H1 (cell line): ENCODE results near the gene MDFIC. TPM values are rescaled to one million over a fixed set of nuclear protein-coding genes. Genes with fewer than 3 reads are reported as not detected.

Source experiments
- CTCF ChIA-PET: fragments of 300-600 bp; sonication (Branson Sonifier 250); formaldehyde crosslinking; loops from one replicate; lab custom pipeline; 2021; ENCODE audit not compliant: partially characterized antibody; lab: Charles Lee
- POLR2A ChIA-PET: fragments of 300-600 bp; sonication (Branson Sonifier 250); formaldehyde crosslinking; loops from one replicate; lab custom pipeline; 2021; ENCODE audit warnings: inconsistent platforms; ENCODE audit not compliant: partially characterized antibody; lab: Charles Lee
- DNase-seq, 2 experiments: peaks; one replicate each; pipeline versions ENCODE4 v3.0.0 to v3.0.0-alpha.2; 2010 to 2022; ENCODE audit warnings: low spot score in 2 of 2, low read depth in 1 of 2, mixed read lengths in 1 of 2
- FAIRE-seq: peaks from 2 replicates; lab custom pipeline; 2011; peaks lifted over from hg19 to GRCh38; lab: Jason Lieb, UNC
- H2AFZ ChIP-seq: 2 replicates; pipeline ENCODE4 v1.8.1; 2012; ENCODE audit warnings: low read length, inconsistent platforms
- H2AK5ac ChIP-seq: 2 replicates; pipeline ENCODE4 v1.6.1; 2013; ENCODE audit warnings: low read depth, low read length
- H2BK120ac ChIP-seq: replicated peaks from 2 replicates; pipeline ENCODE3; 2013; ENCODE audit warnings: low read depth, low read length, inconsistent platforms
- H2BK12ac ChIP-seq: 2 replicates; pipeline ENCODE4 v1.6.1; 2013; ENCODE audit warnings: low read depth, low read length
- H2BK15ac ChIP-seq: 2 replicates; pipeline ENCODE4 v1.6.1; 2013; ENCODE audit warnings: low read length
- H2BK20ac ChIP-seq: 2 replicates; pipeline ENCODE4 v1.6.1; 2013; ENCODE audit warnings: low read length
- H2BK5ac ChIP-seq: 2 replicates; pipeline ENCODE4 v1.6.1; 2013; ENCODE audit warnings: low read depth, low read length
- H3K14ac ChIP-seq: 2 replicates; pipeline ENCODE4 v1.6.1; 2013; ENCODE audit warnings: inconsistent platforms; ENCODE audit not compliant: insufficient read length
- H3K18ac ChIP-seq: 2 replicates; pipeline ENCODE4 v1.6.1; 2013; ENCODE audit warnings: low read length; ENCODE audit errors: extremely low read depth
- H3K23ac ChIP-seq: 2 replicates; pipeline ENCODE4 v1.6.1; 2013; ENCODE audit warnings: inconsistent platforms; ENCODE audit not compliant: insufficient read length
- H3K23me2 ChIP-seq: 2 replicates; pipeline ENCODE4 v1.6.1; 2013; ENCODE audit warnings: low read depth, low read length
- H3K27ac ChIP-seq: 2 replicates; pipeline ENCODE4 v1.6.1; 2011; ENCODE audit warnings: low read depth, low read length, inconsistent platforms
- H3K27me3 ChIP-seq, 4 experiments: replicated peaks in 1 of 4; 1 replicate in 1 of 4; 2 replicates in 3 of 4; pipeline versions ENCODE4 v1.6.1 to v1.8.1; 2011 to 2013; ENCODE audit warnings: low read length in 3 of 4, mild to moderate bottlenecking in 3 of 4, inconsistent platforms in 2 of 4, mixed read lengths in 2 of 4, moderate library complexity in 1 of 4; ENCODE audit not compliant: control insufficient read depth in 3 of 4, insufficient read depth in 3 of 4; ENCODE audit errors: extremely low read depth in 1 of 4
- H3K36me3 ChIP-seq, 4 experiments: 2 replicates each; pipeline versions ENCODE4 v1.6.1 to v1.8.1; 2011 to 2013; ENCODE audit warnings: mild to moderate bottlenecking in 4 of 4, low read length in 3 of 4, moderate library complexity in 2 of 4, control low read depth in 1 of 4, inconsistent platforms in 1 of 4; ENCODE audit not compliant: insufficient read depth in 4 of 4, control insufficient read depth in 2 of 4
- H3K4ac ChIP-seq: replicated peaks from 2 replicates; pipeline ENCODE3; 2013; ENCODE audit warnings: low read length, low read depth, mixed read lengths, inconsistent platforms; ENCODE audit not compliant: insufficient read length
- H3K4me1 ChIP-seq, 4 experiments: replicated peaks in 1 of 4; 1 replicate in 1 of 4; 2 replicates in 3 of 4; pipeline versions ENCODE4 v1.6.1 to v1.8.1; 2011 to 2013; ENCODE audit warnings: low read length in 3 of 4, inconsistent platforms in 2 of 4, mixed read lengths in 1 of 4; ENCODE audit not compliant: insufficient read depth in 4 of 4, control insufficient read depth in 3 of 4
- H3K4me2 ChIP-seq, 2 experiments: 2 replicates each; pipeline versions ENCODE4 v1.6.1 to v1.8.1; 2011 to 2013; ENCODE audit warnings: low read depth in 2 of 2, low read length in 2 of 2, control low read depth in 1 of 2, inconsistent platforms in 1 of 2, mild to moderate bottlenecking in 1 of 2; ENCODE audit not compliant: insufficient read depth in 1 of 2
- H3K4me3 ChIP-seq, 4 experiments: fragments of 200-600, 300-600 bp in 1 of 4; sonication (generic), shearing (Covaris generic), sonication (Bioruptor Twin) in 1 of 4; 2 replicates each; pipeline versions ENCODE4 v1.5.1 to v1.8.1; 2011 to 2016; ENCODE audit warnings: low read length in 4 of 4, low read depth in 3 of 4, control low read depth in 2 of 4, inconsistent platforms in 2 of 4, mild to moderate bottlenecking in 2 of 4, mixed read lengths in 1 of 4, moderate library complexity in 1 of 4; ENCODE audit not compliant: insufficient read depth in 2 of 4; ENCODE audit errors: extremely low read depth in 1 of 4
- H3K56ac ChIP-seq: replicated peaks from 2 replicates; pipeline ENCODE3; 2013; ENCODE audit warnings: low read depth, mild to moderate bottlenecking, mixed read lengths, low read length, inconsistent platforms; ENCODE audit not compliant: insufficient read length
- H3K79me1 ChIP-seq: 2 replicates; pipeline ENCODE4 v1.6.1; 2013; ENCODE audit warnings: low read depth, low read length, control low read depth
- H3K79me2 ChIP-seq, 2 experiments: 2 replicates each; pipeline versions ENCODE4 v1.6.1 to v1.8.1; 2012 to 2013; ENCODE audit warnings: low read length in 2 of 2, mild to moderate bottlenecking in 2 of 2, inconsistent platforms in 1 of 2; ENCODE audit not compliant: insufficient read depth in 2 of 2, control insufficient read depth in 1 of 2
- H3K9ac ChIP-seq, 4 experiments: replicated peaks in 1 of 4; 1 replicate in 1 of 4; 2 replicates in 3 of 4; pipeline versions ENCODE4 v1.6.1 to v1.8.1; 2011 to 2013; ENCODE audit warnings: low read depth in 3 of 4, low read length in 3 of 4, control low read depth in 2 of 4, mild to moderate bottlenecking in 2 of 4, moderate library complexity in 2 of 4, inconsistent platforms in 1 of 4; ENCODE audit errors: extremely low read depth in 1 of 4
- H3K9me3 ChIP-seq, 2 experiments: 2 replicates each; pipeline versions ENCODE4 v1.6.1 to v1.8.1; 2012 to 2013; ENCODE audit warnings: mild to moderate bottlenecking in 2 of 2, moderate library complexity in 2 of 2, control low read depth in 1 of 2, inconsistent platforms in 1 of 2, low read depth in 1 of 2, low read length in 1 of 2, mixed read lengths in 1 of 2; ENCODE audit not compliant: insufficient read depth in 2 of 2
- H4K20me1 ChIP-seq, 2 experiments: replicated peaks in 1 of 2; 2 replicates each; pipeline versions ENCODE3 to v1.8.1; 2011 to 2013; ENCODE audit warnings: inconsistent platforms in 2 of 2, low read length in 2 of 2, mild to moderate bottlenecking in 1 of 2; ENCODE audit not compliant: insufficient read depth in 2 of 2, control insufficient read depth in 1 of 2
- H4K5ac ChIP-seq: 2 replicates; pipeline ENCODE4 v1.6.1; 2013; ENCODE audit warnings: low read length, low read depth, mixed read lengths, inconsistent platforms; ENCODE audit not compliant: insufficient read length
- H4K8ac ChIP-seq: 2 replicates; pipeline ENCODE4 v1.8.0; 2013; ENCODE audit warnings: mild to moderate bottlenecking, moderate library complexity, low read length, inconsistent platforms; ENCODE audit not compliant: insufficient read depth; ENCODE audit errors: extremely low read depth
- H4K91ac ChIP-seq: replicated peaks from 2 replicates; pipeline ENCODE3; 2013; ENCODE audit warnings: low read length, mixed read lengths, inconsistent platforms; ENCODE audit not compliant: insufficient read length
- ATF2 ChIP-seq: IDR thresholded peaks from 2 replicates; pipeline ENCODE4 v1.6.1; 2012; ENCODE audit warnings: low read length, inconsistent platforms
- HDAC2 ChIP-seq, 2 experiments: fragments of 300-600 bp in 1 of 2; sonication (generic) in 1 of 2; IDR thresholded peaks; 2 replicates each; pipeline ENCODE4 v1.6.1; 2011 to 2012; ENCODE audit warnings: low read depth in 2 of 2, low read length in 2 of 2, mild to moderate bottlenecking in 2 of 2, moderate library complexity in 2 of 2, borderline replicate concordance in 1 of 2, inconsistent platforms in 1 of 2
- PHF8 ChIP-seq: fragments of 200-600 bp; sonication (generic); conservative IDR thresholded peaks from 2 replicates; pipeline ENCODE4 v1.7.1; 2012; ENCODE audit warnings: low read depth, mild to moderate bottlenecking, inconsistent platforms, low read length, moderate library complexity
- SIN3A ChIP-seq, 2 experiments: IDR thresholded peaks in 1 of 2; conservative IDR thresholded peaks in 1 of 2; 2 replicates each; pipeline ENCODE4 v1.6.1; 2011 to 2012; ENCODE audit warnings: low read length in 2 of 2, improper control_type of control experiment in 1 of 2, low read depth in 1 of 2, mild to moderate bottlenecking in 1 of 2
- SIX5 ChIP-seq: IDR thresholded peaks from 2 replicates; pipeline ENCODE4 v1.6.1; 2011; ENCODE audit warnings: mild to moderate bottlenecking, low read depth, low read length
- ZNF274 ChIP-seq: IDR thresholded peaks from 2 replicates; pipeline ENCODE4 v1.7.0; 2012; ENCODE audit warnings: low read length, borderline replicate concordance; ENCODE audit errors: extremely low read depth
- WGBS, 2 experiments: shearing (Covaris generic) in 1 of 2; methylation state at CpG; one replicate each; pipeline versions ENCODE4 v1.1.6 to v1.1.7; 2013 to 2015; ENCODE audit warnings: low lambda C conversion rate in 2 of 2, mixed read lengths in 2 of 2, inconsistent platforms in 1 of 2, low coverage in 1 of 2, missing lambda C conversion rate in 1 of 2; ENCODE audit not compliant: insufficient replicate concordance in 2 of 2, insufficient coverage in 1 of 2, insufficient read length in 1 of 2; ENCODE audit errors: extremely low coverage in 1 of 2, missing lambda C conversion rate in 1 of 2; 5-methylcytosine and 5-hydroxymethylcytosine counted together
- polyA plus RNA-seq, 7 experiments: library from polyadenylated mRNA; depleted of rRNA in 3 of 7; stranded (reverse) in 5 of 7; unstranded in 2 of 7; fragments of >200 nt in 5 of 7; fragments of 200-250 nt in 2 of 7; gene quantifications; 1 replicate in 5 of 7; 2 replicates in 1 of 7; 4 replicates in 1 of 7; pipeline versions ENCODE4 v1.2.1 to v1.2.3, GENCODE V29; 2011 to 2013; ENCODE audit warnings: missing spikeins in 2 of 7, mixed read lengths in 2 of 7
- total RNA-seq: library from RNA; stranded (reverse); fragmentation: NEBNext Ultra II Directional; extraction: Animal tissue kit (Norgen Biotek cat#: 25700); gene quantifications from 2 replicates; pipeline ENCODE4 v1.2.1, GENCODE V29; 2021

MDFIC gene
- total and polyA plus RNA-seq, 2 of the 8 experiments (the other 6 are each of a cell fraction or from before 2014, with no cell fraction given): 2.3 to 11.4 TPM

- H3K4me2 ChIP-seq: no peak overlapping the region
- no peak overlapping the region for H2BK120ac ChIP-seq
- H3K9me3 ChIP-seq: no peaks in the 10 kb centered on the region
- peaks cover 0 to 3% (median 0%) of the 10 kb centered on the region in 4 experiments; a peak in 1 of 7 replicates for H3K4me1 ChIP-seq
- DNase-seq: no peak
- H3K18ac ChIP-seq: no peak overlapping the region
- H3K4me3 ChIP-seq: no peak overlapping the region
- ChIA-PET CTCF (no interaction called here), POLR2A (no interaction called here)
- H4K5ac ChIP-seq: no peak overlapping the region
- H4K20me1 ChIP-seq: no peaks in the 10 kb centered on the region
- H3K23me2 ChIP-seq: no peaks in the 10 kb centered on the region
- H3K27ac ChIP-seq: no peak overlapping the region
- no peak overlapping the region for H3K4ac ChIP-seq
- H3K9ac ChIP-seq: no peak overlapping the region
- FAIRE-seq: no peak
- no peak overlapping the region for H3K14ac ChIP-seq
- no peak overlapping the region for H3K23ac ChIP-seq
- no peaks in the 10 kb centered on the region for H3K79me2 ChIP-seq
- no peak overlapping the region for H2BK12ac ChIP-seq
- H2BK5ac ChIP-seq: no peak overlapping the region
- H2BK20ac ChIP-seq: no peak overlapping the region
- no peak overlapping the region for H2AFZ ChIP-seq
- H3K79me1 ChIP-seq: no peaks in the 10 kb centered on the region
- 83% methylated on average over 8 of the region's 8 CpGs; no CpG with 5 or more reads in 1 of the 2 experiments for WGBS, 2 experiments
- H3K36me3 ChIP-seq: no peaks in the 10 kb centered on the region
- H2BK15ac ChIP-seq: no peak overlapping the region
- H3K27me3 ChIP-seq: no peaks in the 10 kb centered on the region
- no peak overlapping the region for H4K91ac ChIP-seq
- no peak overlapping the region for H3K56ac ChIP-seq
- H4K8ac ChIP-seq: no peak overlapping the region
- H2AK5ac ChIP-seq: no peak overlapping the region
- TF ChIP-seq SIX5 (no peak), ATF2 (no peak), HDAC2 (IDR thresholded peaks at IDR 0.05; ENCODE audit: borderline replicate concordance in 1 of 2, low read depth in 2 of 2, low read length in 2 of 2) (no peak), ZNF274 (no peak), SIN3A (conservative IDR thresholded peaks at IDR 0.05 in 1 of 2, IDR thresholded peaks at IDR 0.05 in 1 of 2; ENCODE audit: low read depth in 1 of 2, low read length in 2 of 2) (no peak), PHF8 (no peak)
Measured at GRCh38 chr7:115040057-115040456, 118.2 kb downstream of the MDFIC start.
